ENCODE results near the gene SLC2A4. TPM values are rescaled to one million over a fixed set of nuclear protein-coding genes. Genes with fewer than 3 reads are reported as not detected.

SLC2A4 gene
- total RNA-seq, 2 donors from 2014 or later, result 1.9 to 5.7 TPM

DNA sequence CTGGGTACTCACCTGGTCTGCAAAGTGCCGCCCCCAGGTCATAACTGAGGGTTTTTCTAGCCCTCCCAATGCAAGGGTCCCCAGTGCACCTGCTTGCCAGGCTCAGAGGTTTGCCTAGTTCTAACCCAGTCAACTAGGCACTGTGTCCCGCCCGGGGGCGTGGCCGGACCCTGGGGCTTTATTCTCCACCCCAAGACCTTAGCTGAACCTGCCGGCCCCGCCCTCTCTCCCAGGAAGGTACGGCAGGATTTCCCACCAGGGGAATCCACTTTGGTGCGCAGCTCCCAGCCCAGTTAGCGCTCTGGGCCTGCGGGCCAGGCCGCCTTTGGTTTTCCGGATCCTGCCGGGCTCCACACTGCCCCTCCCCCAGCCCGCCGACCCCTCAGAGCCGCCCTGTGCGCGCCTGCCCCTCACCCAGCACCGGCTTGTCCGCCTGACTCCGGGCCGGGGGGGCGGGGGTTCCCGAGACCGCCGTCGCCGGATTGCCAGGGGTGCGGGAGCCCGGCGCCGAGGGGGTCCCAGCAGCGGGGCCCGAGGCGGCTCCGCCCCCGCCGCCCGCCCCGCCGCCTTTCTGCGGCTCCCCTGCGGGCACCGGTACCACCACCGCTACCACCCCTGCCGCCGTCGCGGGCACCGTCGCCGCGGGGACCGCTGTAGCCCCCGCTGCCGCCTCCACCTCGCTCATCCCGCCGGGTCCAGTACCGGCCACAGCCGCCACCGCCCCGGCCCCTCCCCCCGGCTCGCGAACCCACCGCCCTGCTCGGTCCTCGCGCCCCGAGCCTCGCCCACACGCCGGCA lies 12.5 kb downstream of the SLC2A4 start:
- Histone ChIP-seq H3K9me3 (no peaks in the 10 kb centered on the region), H3K4me1 (peaks cover 16% of the 10 kb centered on the region), H3K9ac (ENCODE audit: low read depth in 2 of 2, low read length in 2 of 2) (peak overlapping the region; percentile 43 to 70), H3K4me3 (peak overlapping the region; percentile 26), H3K36me3 (no peaks in the 10 kb centered on the region), H3K27ac (peak overlapping the region; percentile 76), H3K27me3 (peaks cover 4% of the 10 kb centered on the region)
- intact Hi-C loops (cut with DNase I), result no loop called here
- TF ChIP-seq, protein P1, sequence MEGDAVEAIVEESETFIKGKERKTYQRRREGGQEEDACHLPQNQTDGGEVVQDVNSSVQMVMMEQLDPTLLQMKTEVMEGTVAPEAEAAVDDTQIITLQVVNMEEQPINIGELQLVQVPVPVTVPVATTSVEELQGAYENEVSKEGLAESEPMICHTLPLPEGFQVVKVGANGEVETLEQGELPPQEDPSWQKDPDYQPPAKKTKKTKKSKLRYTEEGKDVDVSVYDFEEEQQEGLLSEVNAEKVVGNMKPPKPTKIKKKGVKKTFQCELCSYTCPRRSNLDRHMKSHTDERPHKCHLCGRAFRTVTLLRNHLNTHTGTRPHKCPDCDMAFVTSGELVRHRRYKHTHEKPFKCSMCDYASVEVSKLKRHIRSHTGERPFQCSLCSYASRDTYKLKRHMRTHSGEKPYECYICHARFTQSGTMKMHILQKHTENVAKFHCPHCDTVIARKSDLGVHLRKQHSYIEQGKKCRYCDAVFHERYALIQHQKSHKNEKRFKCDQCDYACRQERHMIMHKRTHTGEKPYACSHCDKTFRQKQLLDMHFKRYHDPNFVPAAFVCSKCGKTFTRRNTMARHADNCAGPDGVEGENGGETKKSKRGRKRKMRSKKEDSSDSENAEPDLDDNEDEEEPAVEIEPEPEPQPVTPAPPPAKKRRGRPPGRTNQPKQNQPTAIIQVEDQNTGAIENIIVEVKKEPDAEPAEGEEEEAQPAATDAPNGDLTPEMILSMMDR (IDR thresholded peaks at IDR 0.05), result no peak
- peak; percentile 94 for DNase-seq

DNA sequence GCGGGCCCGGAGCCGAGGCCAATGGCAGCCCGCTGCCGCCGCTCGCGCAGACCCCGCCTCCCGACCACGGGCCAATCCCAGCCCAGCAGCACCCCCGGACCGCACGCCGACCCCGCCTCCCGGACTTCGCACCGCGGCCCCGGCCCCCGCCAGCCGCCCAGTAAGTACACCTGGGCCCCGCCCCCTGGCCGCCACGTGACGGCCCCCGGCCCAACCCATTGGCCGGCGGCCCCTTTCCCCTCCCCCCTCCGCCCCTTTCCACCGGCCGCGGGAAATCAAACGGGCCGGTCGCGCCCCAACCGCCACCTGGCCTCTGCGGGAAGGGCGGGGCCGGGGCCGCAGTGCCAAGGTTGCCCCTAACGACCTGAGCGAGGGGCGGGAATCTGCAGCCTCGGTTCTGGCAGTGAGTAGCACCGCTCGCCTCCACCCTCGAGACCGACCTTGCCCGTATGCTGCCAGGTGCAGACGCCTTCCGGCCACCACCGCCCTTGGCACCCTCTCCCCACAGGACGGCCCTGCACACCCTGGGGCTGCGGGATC lies 13.2 kb downstream of the SLC2A4 start, which contains the start of gene YBX2:
YBX2 (minus strand) TSS at position 26 of the 540 bp plus-strand sequence. CDS start 139 bp downstream, outside the sequence.
- Histone ChIP-seq H3K27me3 (peaks cover 4% of the 10 kb centered on the region), H3K9me3 (no peaks in the 10 kb centered on the region), H3K4me3 (peak within 1 kb of the TSS; percentile 26), H3K36me3 (no peaks in the 10 kb centered on the region), H3K9ac (ENCODE audit: low read depth in 2 of 2, low read length in 2 of 2) (peak within 1 kb of the TSS; percentile 50 to 74), H3K4me1 (peaks cover 16% of the 10 kb centered on the region), H3K27ac (peak within 1 kb of the TSS; percentile 80)
- DNase-seq, result peak; percentile 94
- intact Hi-C loops (cut with DNase I), result loop anchor here (5.0 kb wide), 1 partner anchor 32 kb away; the partner anchor contains the start of gene CLDN7
- TF ChIP-seq, protein P1 (IDR thresholded peaks at IDR 0.05), result no peak

GRCh38 chr17:7295230-7296180 lies 14.0 kb downstream of the SLC2A4 start:
- TF ChIP-seq, protein P1 (IDR thresholded peaks at IDR 0.05), result no peak
- peak; percentile 38 for DNase-seq
- H3K27me3 ChIP-seq, result peaks cover 4% of the 10 kb centered on the region
- H3K27ac ChIP-seq, result peak overlapping the region; percentile 80
- H3K4me1 ChIP-seq, result peaks cover 16% of the 10 kb centered on the region
- peak overlapping the region; percentile 26 for H3K4me3 ChIP-seq
- H3K9ac ChIP-seq (ENCODE audit: low read depth in 2 of 2, low read length in 2 of 2), result peak overlapping the region; percentile 50 to 74
- intact Hi-C loops (cut with DNase I), result loop anchor here (5.0 kb wide), 1 partner anchor 33 kb away; the partner anchor contains the start of gene CLDN7
- H3K9me3 ChIP-seq, result no peaks in the 10 kb centered on the region
- no peaks in the 10 kb centered on the region for H3K36me3 ChIP-seq

DNA sequence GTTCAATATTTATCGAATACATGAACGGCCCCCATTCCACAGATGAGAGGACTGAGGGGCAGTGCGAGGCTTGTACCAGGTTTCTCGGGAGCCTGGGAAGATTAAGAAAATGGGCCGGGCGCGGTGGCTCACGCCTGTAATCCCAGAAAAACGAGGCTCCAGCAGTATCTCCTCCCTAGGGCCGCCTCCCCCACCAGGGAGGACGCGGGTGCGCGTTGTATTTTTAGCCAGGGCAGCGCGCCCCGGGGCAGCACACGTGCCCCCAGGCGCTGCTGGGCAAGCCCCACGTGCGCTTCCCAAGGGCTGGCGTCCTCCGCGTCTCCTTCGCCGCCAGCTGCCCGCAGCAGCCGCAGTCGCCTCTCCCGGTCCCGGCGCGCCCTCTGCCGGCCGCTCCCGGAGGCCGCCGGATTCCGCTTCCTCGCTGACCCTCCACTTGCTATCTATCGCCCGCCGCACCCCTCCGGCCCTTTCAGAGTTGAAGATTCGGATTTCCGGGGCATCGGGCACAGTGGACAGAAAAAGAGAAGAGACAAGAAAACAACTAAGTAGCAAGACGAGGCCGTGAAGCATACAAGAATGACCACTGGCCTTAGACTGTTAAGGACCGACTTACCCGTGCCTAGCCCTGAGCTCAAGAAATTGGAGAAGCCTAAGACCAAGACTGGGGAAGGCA lies 14.8 kb downstream of the SLC2A4 start:
- intact Hi-C loops (cut with DNase I), result loop anchor here (5.0 kb wide), 1 partner anchor 34 kb away; the partner anchor contains the start of gene CLDN7
- Histone ChIP-seq H3K27ac (no peak overlapping the region), H3K4me3 (peak overlapping the region; percentile 6), H3K4me1 (peaks cover 16% of the 10 kb centered on the region), H3K9ac (ENCODE audit: low read depth in 2 of 2, low read length in 2 of 2) (peak overlapping the region; percentile 35 to 74), H3K9me3 (no peaks in the 10 kb centered on the region), H3K27me3 (peaks cover 4% of the 10 kb centered on the region), H3K36me3 (no peaks in the 10 kb centered on the region)
- TF ChIP-seq, protein P1 (IDR thresholded peaks at IDR 0.05), result peak; percentile 90
- peak; percentile 83 for DNase-seq

Data from colonic mucosa (tissue), 4 donors.